HG03460 (cell line): Measurements from ENCODE around the gene TSHZ2.

Experiments used
- ATAC-seq: cut with Tn5 transposase; IDR thresholded peaks from one replicate; pipeline ENCODE4 v1.9.1; 2021; ENCODE audit not compliant: unreplicated experiment

The TSHZ2 gene

DNA sequence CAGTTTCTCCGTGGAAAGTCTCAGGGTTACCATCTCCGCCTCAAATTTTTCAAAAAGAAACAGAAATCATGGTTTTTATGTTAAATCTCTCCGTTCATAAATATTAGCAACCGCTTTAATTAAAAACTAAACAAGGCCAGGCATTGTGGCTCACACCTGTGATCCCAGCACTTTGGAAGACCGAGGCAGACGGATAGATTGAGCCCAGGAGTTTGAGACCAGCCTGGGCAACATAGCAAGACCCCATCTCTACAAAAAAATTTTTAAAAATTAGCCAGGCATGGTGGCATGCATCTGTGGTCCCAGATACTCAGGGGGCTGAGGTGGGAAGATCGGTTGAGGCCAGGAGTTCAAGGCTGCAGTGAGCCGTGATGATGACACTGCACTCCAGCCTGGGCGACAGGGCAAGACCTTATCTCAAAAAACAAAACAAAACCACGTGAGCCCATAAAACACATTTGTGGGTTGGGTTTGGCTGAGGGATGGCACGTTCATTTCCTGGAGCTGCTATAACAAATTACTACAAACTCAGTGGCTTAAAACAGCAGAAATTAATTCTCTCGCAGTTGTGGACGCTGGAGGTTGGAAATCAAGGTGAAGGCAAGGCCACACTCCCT is 398.3 kb downstream of the TSHZ2 start:
- no peak for ATAC-seq

DNA sequence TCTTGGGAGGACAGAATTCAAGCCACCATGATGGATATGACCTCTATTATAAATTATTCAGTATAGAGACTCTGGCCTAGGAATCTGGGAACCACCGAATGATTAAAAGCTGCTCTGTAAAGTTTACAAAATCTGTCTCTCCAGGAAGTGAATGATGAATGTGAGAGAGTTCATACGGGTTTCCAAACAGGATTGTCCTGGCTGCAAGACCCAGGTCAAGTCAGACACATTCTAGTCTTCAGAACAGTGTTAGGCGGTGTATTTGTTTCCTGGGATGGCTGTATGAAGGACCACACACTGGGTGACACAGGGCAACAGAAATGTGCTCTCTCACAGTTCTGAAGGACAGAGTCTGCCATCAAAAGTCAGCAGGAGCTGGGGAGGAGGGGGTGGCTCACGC is 399.1 kb downstream of the TSHZ2 start:
- ATAC-seq, result no peak

- ATAC-seq, result no peak
Observed at GRCh38 chr20:53376021-53376420, 403.9 kb downstream of the TSHZ2 start.

GRCh38 chr20:53379014-53379832 is 407.1 kb downstream of the TSHZ2 start:
- no peak for ATAC-seq

DNA sequence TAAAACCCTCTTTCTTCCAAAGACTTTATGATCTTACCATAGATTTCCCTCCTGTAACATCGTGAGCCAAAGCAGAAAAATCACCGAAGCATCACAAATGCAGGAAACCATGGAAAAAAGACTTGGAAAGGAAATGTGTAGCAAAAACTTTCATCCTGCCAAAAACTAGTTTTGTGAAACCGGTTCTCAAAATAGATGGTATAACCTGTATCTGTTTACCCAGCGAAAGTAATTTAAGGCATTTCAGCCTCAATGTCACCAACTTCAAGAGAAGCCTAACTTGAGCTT is 407.6 kb downstream of the TSHZ2 start:
- ATAC-seq, result no peak

DNA sequence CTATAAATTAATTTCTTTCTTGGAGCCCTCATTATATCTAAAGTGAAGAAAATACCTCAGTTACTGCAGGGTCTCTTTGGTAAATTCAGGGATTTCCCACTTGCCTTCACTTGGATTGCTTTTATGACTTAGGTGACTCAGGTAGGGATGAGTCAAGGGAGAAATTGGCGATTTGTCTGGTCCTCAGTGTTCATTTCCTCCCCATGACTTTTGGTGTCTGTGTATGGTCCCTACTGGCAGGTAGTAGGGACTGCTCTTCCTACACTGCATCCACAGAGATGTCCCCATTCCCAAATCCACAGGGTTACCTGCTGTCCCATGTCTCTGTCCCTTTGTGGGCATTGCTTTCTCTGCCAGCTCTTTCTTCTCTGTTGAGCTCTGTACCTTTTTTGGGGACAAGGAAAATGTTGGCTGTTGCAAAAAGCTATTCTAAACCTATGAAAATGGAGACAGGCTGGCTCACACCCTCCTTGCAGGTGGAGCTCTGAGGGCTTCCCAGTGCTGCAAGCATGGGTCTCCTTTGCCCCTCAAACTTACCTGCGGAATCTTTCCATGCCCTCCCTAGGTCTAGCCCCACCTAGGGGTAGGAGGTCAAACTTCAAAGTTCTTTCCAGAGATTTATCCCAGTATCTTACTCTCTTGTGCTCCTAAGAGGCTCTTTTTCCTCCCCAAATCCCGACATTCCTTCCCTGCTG is 409.6 kb downstream of the TSHZ2 start:
- no peak for ATAC-seq

DNA sequence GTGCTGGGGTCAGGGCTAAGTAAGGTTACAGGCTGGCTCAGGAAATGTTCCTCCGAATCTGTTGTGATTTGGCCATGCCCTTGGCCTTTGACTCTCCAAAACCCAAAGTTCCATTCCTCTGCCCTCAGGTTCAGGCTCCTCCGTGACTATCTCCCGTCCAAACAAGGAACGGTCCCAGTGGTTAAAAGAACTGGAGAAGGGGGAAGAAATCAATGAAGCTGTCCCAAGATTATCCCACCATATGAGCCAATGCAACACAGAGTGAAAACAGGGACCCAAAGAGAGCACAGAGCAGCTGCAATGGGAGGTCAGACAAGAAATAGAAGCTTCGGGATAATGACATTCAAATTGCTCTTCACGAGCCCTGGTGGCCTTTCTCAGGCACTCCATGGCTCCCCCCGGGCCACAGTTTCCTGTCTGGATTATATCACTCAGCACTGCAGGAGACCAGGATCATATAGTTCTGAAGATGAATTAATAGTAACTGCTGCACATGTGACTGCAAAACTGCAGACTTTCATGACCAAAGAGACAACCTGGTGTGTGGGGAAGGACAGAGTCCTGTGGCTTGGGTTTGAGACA is 410.2 kb downstream of the TSHZ2 start:
- ATAC-seq, result no peak

DNA sequence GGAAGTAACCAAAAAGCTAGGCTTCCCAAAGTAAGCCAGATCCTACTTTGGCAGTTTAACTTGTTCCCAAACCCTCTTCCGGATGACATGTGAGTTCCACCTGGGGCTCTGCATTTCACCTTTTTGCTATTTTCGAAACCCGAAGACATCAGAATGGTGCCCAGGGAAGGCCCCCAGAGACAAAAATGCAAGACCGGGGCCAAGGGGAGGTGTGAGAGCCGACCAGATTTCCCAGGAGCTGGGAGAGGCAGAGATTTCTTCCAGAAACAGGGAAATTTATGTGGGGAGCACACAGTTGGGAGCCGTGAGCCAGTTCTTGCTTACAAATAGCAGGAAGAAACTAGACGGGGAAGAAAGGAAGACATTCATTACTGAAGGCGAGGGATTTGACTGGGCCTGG is 411.8 kb downstream of the TSHZ2 start:
- ATAC-seq, result no peak

GRCh38 chr20:53384392-53384791 is 412.2 kb downstream of the TSHZ2 start:
- no peak for ATAC-seq

DNA sequence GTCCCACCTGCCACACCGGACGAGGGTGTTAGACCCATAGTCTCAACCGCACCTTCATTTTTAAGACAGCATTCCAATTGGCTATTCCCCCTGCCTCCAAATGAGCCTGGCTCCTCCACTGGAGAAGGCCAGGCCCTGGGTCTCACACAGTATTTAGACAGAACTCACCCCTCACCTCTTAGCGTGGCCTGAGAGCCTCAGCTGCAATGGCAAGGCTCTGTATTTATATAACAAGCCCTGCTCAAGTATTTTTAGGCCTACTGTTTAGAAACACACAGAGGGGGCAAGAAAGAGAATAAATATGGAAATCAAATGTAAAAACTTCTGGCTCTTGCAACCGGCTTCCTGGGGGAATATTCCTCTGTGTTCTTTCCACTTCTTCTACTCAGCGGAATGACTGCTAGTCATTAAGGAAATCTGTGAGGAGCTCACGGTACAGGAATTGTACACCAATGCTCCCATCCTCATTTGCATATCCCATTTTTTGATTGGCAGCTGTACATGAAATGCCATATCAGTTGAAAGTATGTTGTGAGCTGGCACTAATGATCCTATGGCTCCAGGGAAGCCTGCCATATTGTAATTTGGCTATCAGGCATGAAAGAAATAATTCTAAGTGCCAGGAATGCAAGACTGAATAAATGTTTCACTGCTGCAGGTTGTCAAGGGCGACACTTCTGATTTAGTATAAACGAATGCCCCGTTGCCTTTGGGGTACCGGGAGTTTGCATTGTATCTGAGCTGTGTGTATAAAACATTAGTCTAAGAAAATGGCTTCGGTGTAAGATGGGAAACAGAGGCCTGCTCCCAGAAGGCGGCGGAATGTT is 414.0 kb downstream of the TSHZ2 start:
- ATAC-seq, result no peak

DNA sequence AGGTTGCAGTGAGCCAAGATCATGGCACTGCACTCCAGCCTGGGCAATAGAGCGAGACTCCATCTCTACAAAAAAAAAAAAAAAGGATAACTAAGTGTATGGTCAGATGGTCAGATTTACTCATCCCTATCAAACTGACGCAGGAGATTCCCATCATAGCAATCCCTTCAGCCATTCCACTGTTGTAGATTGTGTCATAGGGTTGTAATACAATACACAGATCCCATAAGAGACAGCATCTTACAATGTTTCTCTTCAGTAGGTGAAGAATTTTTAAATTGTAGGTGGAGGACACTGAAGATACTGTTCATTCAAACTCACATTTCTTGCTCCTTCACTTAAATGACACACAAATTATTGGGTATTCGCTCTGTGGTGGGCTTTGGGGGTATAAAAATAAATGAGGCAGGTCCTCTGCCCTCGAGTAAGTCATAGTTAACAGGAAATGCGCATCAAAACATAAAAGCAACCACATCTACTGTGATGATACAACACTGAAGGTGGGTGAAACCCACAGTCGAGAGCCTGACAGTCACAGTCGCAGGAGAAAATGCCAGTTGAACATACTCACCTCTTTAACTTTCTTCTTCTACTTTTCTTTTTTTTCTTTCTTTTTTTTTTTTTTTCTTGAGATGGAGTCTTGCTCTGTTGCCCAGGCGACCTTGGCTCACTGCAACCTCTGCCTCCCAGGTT is 416.0 kb downstream of the TSHZ2 start:
- ATAC-seq, result no peak

- ATAC-seq, result no peak
Observed at GRCh38 chr20:53389516-53390300, 417.6 kb downstream of the TSHZ2 start.

- ATAC-seq, result no peak
Observed at GRCh38 chr20:53390770-53391169, 418.6 kb downstream of the TSHZ2 start.

- no peak for ATAC-seq
Observed at GRCh38 chr20:53394433-53394832, 422.3 kb downstream of the TSHZ2 start.

GRCh38 chr20:53395188-53395923 is 423.2 kb downstream of the TSHZ2 start:
- ATAC-seq, result no peak

- ATAC-seq, result no peak
Observed at GRCh38 chr20:53399083-53399482, 426.9 kb downstream of the TSHZ2 start.

GRCh38 chr20:53399592-53400335 is 427.6 kb downstream of the TSHZ2 start:
- ATAC-seq, result no peak

GRCh38 chr20:53402233-53403005 is 430.3 kb downstream of the TSHZ2 start:
- ATAC-seq, result no peak
